ENCODE data around the gene A1CF.
"Not testable (repeated sequence)": the region's sequence is repeated elsewhere in the genome, so short reads cannot be mapped to it uniquely, and the experiment has no call there.

The A1CF gene

GRCh38 chr10:50918529-50918928 lies 33.1 kb upstream of the A1CF start:
- FAIRE-seq (no peak), DNase-seq (ENCODE audit: insufficient read length, low spot score) (no peak)
- TF ChIP-seq CTCF (IDR thresholded peaks at IDR 0.05; ENCODE audit: insufficient read depth, missing control alignments): no peak

- no peak for DNase-seq (ENCODE audit: insufficient read length, low spot score)
- no peak for FAIRE-seq
- TF ChIP-seq CTCF (IDR thresholded peaks at IDR 0.05; ENCODE audit: insufficient read depth, missing control alignments): no peak
Measured at GRCh38 chr10:50917486-50917885, 32.1 kb upstream of the A1CF start.

- FAIRE-seq (no peak), DNase-seq (ENCODE audit: insufficient read length, low spot score) (no peak)
- no peak for TF ChIP-seq CTCF (IDR thresholded peaks at IDR 0.05; ENCODE audit: insufficient read depth, missing control alignments)
Measured at GRCh38 chr10:50909334-50910014, 24.0 kb upstream of the A1CF start.

- FAIRE-seq: no peak
- no peak for DNase-seq (ENCODE audit: insufficient read length, low spot score)
- TF ChIP-seq CTCF (IDR thresholded peaks at IDR 0.05; ENCODE audit: insufficient read depth, missing control alignments): no peak
Measured at GRCh38 chr10:50908366-50908765, 22.9 kb upstream of the A1CF start.

GRCh38 chr10:50905797-50906196 lies 20.4 kb upstream of the A1CF start:
- not testable (repeated sequence) for DNase-seq (ENCODE audit: insufficient read length, low spot score); FAIRE-seq

- FAIRE-seq (no peak), DNase-seq (ENCODE audit: insufficient read length, low spot score) (no peak)
- no peak for TF ChIP-seq CTCF (IDR thresholded peaks at IDR 0.05; ENCODE audit: insufficient read depth, missing control alignments)
Measured at GRCh38 chr10:50896721-50897120, 11.3 kb upstream of the A1CF start.

GRCh38 chr10:50894312-50894711 lies 8.9 kb upstream of the A1CF start:
- TF ChIP-seq CTCF (IDR thresholded peaks at IDR 0.05; ENCODE audit: insufficient read depth, missing control alignments): no peak
- DNase-seq (ENCODE audit: insufficient read length, low spot score): no peak
- no peak for FAIRE-seq

- TF ChIP-seq CTCF (IDR thresholded peaks at IDR 0.05; ENCODE audit: insufficient read depth, missing control alignments): no peak
- FAIRE-seq (no peak), DNase-seq (ENCODE audit: insufficient read length, low spot score) (no peak)
Measured at GRCh38 chr10:50892467-50892866, 7.0 kb upstream of the A1CF start.

Data from D721Med (cell line).